Measurements from ENCODE around the gene BCAS3. TPM values are rescaled to one million over a fixed set of nuclear protein-coding genes. Genes with fewer than 3 reads are reported as not detected.

BCAS3 gene
- total RNA-seq, 4 donors from 2014 or later = 20.7 to 76.3 (median 39.8) TPM

DNA sequence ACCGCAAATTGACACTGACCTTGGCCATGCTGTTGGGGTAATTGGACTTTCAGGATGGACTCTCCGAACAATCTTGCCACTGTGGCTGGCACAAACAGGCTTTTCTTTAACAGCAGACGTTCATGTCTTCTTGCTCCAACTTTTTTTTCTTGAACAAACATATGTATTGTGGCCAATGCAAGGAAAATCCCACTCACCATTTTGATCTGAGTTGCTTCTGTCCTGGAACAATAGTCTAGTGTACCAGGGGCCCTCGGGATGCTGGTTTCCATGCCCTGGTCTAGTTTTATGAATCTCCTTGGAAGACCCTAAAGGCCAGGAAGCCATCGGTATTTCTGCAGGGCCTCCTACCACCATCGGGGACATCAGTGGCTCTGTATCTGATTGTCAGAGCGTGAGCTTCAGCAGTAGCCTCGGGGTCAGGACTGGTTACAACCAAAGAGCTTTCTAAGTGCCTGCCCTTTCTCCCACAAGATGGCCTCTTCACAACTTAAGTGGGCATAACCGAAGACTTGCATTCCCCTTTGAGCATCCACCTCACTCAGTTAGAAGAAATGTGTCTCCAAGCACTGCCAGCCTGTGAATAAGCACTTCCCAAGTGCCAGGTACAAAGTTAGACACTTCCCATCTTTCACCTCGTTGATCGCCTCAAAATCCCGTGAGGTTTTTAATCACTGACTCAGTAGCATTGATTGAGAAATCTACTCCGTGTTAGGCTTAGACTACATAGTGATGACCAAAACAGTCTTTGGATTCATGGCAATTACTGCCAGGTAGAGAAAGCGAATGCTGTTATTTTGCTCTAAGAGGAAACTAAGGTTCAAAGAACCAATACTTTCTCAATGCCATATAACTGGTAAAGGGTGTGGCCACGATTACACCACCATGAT, 635.0 kb downstream of the BCAS3 start:
- Histone ChIP-seq H3K4me1 (peaks cover 4 to 18% (median 7%) of the 10 kb centered on the region in 4 donors), H3K36me3 (no peaks in the 10 kb centered on the region), H3K4me3 (no peak overlapping the region), H3K27me3 (no peaks in the 10 kb centered on the region), H3K27ac (no peak overlapping the region), H3K9me3 (no peaks in the 10 kb centered on the region)
- TF ChIP-seq POLR2A (IDR thresholded peaks at IDR 0.05) (no peak), POLR2AphosphoS5 (IDR thresholded peaks at IDR 0.05) (no peak), EP300 (IDR thresholded peaks at IDR 0.05; ENCODE audit: low read depth) (no peak)
- TF ChIP-seq, protein P1, sequence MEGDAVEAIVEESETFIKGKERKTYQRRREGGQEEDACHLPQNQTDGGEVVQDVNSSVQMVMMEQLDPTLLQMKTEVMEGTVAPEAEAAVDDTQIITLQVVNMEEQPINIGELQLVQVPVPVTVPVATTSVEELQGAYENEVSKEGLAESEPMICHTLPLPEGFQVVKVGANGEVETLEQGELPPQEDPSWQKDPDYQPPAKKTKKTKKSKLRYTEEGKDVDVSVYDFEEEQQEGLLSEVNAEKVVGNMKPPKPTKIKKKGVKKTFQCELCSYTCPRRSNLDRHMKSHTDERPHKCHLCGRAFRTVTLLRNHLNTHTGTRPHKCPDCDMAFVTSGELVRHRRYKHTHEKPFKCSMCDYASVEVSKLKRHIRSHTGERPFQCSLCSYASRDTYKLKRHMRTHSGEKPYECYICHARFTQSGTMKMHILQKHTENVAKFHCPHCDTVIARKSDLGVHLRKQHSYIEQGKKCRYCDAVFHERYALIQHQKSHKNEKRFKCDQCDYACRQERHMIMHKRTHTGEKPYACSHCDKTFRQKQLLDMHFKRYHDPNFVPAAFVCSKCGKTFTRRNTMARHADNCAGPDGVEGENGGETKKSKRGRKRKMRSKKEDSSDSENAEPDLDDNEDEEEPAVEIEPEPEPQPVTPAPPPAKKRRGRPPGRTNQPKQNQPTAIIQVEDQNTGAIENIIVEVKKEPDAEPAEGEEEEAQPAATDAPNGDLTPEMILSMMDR (IDR thresholded peaks at IDR 0.05) = no peak
- in situ Hi-C loops (cut with MboI; ENCODE audit: low pct_ligation_motif_present in 1 of 4, low pct_unique_long_range_greater_than_20kb in 1 of 4, low sequenced_read_pairs in 3 of 4) = no loop called here
- whole genome bisulfite sequencing, 2 donors (ENCODE audit: low coverage in 1 of 2) = 92 to 93% methylated on average over 10 to 15 of the region's 15 CpGs
- no peak for DNase-seq
- intact Hi-C loops (cut with DNase I; ENCODE audit: low total_unique reads) = no loop called here

DNA sequence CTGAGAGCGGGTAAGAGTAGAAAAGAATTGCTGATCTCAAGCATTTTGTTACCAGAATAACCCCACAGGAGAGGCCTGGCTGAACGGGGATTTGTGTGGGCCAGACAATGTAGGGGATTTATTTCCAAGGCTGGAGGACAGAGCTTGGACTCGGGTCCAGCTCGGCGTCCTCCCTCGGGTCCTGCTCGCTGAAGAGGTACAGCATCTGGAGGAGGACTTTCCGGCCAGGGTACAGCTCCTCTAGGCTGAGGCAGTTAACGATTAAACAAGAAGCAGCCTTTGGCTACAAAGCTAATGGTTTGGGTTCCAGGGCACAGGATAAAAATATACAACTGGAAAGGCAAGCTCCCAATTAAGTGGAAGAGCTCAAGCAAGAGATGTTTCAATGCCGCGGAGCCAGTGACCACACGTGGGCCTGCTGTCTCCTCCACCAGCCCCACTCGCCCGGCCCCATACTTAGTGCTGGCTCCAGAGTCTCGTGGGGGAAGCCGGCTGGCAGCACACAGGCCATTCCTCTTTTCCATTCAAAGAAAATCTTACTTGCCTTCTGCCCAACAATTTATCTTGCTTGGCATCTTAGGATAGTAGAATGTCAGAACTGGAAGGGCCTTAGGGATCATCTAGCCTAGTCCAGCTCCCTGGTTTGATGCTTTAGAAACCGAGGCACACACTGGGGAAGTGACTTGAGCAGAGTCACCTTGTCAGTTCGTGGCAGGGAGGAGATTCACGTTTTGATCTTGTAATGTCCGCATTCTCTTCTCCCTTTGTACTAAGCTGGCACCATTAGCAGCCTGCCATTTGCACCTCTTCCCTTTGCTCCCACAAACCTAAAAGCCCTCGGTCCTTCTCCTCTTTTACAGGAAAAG, 636.0 kb downstream of the BCAS3 start:
- Histone ChIP-seq H3K4me3 (no peak overlapping the region), H3K9me3 (no peaks in the 10 kb centered on the region), H3K27me3 (no peaks in the 10 kb centered on the region), H3K36me3 (no peaks in the 10 kb centered on the region), H3K27ac (peak overlapping the region; percentile 22 to 44 (median 34)), H3K4me1 (peaks cover under 1 to 16% (median 5%) of the 10 kb centered on the region in 4 donors)
- intact Hi-C loops (cut with DNase I; ENCODE audit: low total_unique reads) = no loop called here
- DNase-seq = no peak
- in situ Hi-C loops (cut with MboI; ENCODE audit: low pct_ligation_motif_present in 1 of 4, low pct_unique_long_range_greater_than_20kb in 1 of 4, low sequenced_read_pairs in 3 of 4) = no loop called here
- TF ChIP-seq EP300 (IDR thresholded peaks at IDR 0.05; ENCODE audit: low read depth) (no peak), POLR2AphosphoS5 (IDR thresholded peaks at IDR 0.05) (no peak), POLR2A (IDR thresholded peaks at IDR 0.05) (no peak)
- TF ChIP-seq, protein P1 (IDR thresholded peaks at IDR 0.05) = no peak
- 90% methylated on average over 2 to 21 of the region's 21 CpGs for WGBS, 2 donors (ENCODE audit: low coverage in 1 of 2)

DNA sequence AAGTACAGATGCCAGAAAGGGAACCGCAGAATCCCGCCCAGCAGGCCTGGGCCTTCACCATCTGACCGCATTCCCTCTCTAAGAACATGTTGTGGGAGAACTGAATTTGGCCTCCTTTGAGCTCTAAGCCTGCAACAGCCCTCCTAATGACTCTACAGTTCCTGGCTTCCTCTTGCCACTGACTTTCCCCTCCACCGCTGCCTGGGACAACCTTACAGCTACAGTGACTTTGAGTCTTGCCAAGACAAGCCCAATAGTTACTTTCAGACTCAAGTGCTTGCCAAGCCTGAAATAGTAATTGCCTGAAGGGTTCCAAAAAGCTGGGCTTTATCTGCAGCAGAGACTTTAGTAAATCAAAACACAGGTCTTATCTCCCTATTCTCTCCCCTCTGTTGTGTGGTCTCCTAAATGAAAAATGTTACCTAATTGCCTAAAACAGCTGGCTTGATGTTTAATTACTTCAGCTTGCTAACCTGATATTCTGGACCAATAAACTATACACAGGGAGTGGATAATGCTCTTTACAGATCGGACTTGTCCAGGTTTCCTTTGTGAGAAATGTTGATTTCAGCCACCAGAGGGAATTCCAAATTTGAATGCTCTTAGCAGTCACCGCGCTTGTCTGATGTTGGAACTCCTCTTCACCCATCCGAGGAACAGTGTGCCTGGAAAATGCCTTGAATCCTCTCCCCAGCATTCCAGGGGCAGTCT, 636.9 kb downstream of the BCAS3 start:
- Histone ChIP-seq H3K27me3 (no peaks in the 10 kb centered on the region), H3K36me3 (no peaks in the 10 kb centered on the region), H3K27ac (peak overlapping the region; percentile 22 to 44 (median 34)), H3K4me1 (peaks cover 0 to 8% (median 2%) of the 10 kb centered on the region in 4 donors), H3K9me3 (no peaks in the 10 kb centered on the region), H3K4me3 (no peak overlapping the region)
- WGBS, 2 donors (ENCODE audit: low coverage in 1 of 2) = 75% methylated on average over 8 of the region's 8 CpGs; no CpG with 5 or more reads in 1 of the 2 donors
- intact Hi-C loops (cut with DNase I; ENCODE audit: low total_unique reads) = no loop called here
- no peak for TF ChIP-seq POLR2A (IDR thresholded peaks at IDR 0.05)
- TF ChIP-seq, protein P1 (IDR thresholded peaks at IDR 0.05) = no peak
- TF ChIP-seq POLR2AphosphoS5 (IDR thresholded peaks at IDR 0.05) = no peak
- TF ChIP-seq EP300 (IDR thresholded peaks at IDR 0.05; ENCODE audit: low read depth) = no peak
- DNase-seq = no peak
- in situ Hi-C loops (cut with MboI; ENCODE audit: low pct_ligation_motif_present in 1 of 4, low pct_unique_long_range_greater_than_20kb in 1 of 4, low sequenced_read_pairs in 3 of 4) = no loop called here

Measured in transverse colon (tissue), 4 donors.